SK-N-SH treated with all-trans-retinoic acid at 6 μM for 48 hours (cell line): ENCODE results near the gene PLSCR4.

Experiments
- CREB5 ChIP-seq: fragments of 250-450 bp; sonication (Bioruptor Pico); IDR thresholded peaks from 2 replicates; pipeline ENCODE4 v1.5.1; 2020; ENCODE audit warnings: low read depth, mild to moderate bottlenecking, moderate library complexity
- PATZ1 ChIP-seq: fragments of 250-450 bp; sonication (Bioruptor Pico); IDR thresholded peaks from 2 replicates; pipeline ENCODE4 v1.8.0; 2020; ENCODE audit warnings: mild to moderate bottlenecking, moderate library complexity, borderline replicate concordance
- POU6F1 ChIP-seq: fragments of 250-450 bp; sonication (Bioruptor Pico); IDR thresholded peaks from 2 replicates; pipeline ENCODE4 v1.8.0; 2021; ENCODE audit warnings: low read depth, mild to moderate bottlenecking, moderate library complexity, borderline replicate concordance
- ZFP30 ChIP-seq: fragments of 450-650 bp; formaldehyde crosslinking; IDR thresholded peaks from 2 replicates; pipeline ENCODE4 v1.5.0; 2022; ENCODE audit warnings: mild to moderate bottlenecking, moderate library complexity
- ZNF8 ChIP-seq: fragments of 450-650 bp; formaldehyde crosslinking; IDR thresholded peaks from 2 replicates; pipeline ENCODE4 v1.5.0; 2020; ENCODE audit warnings: mild to moderate bottlenecking, moderate library complexity

- no peak for TF ChIP-seq CREB5 (CRISPR knock-in tag)
- no peak for TF ChIP-seq ZNF8 (CRISPR knock-in tag)
- no peak for TF ChIP-seq POU6F1 (CRISPR knock-in tag)
- TF ChIP-seq PATZ1, result no peak
- TF ChIP-seq ZFP30 (CRISPR knock-in tag), result no peak
Measured at GRCh38 chr3:146169891-146170290, 81.0 kb downstream of the PLSCR4 start.
